Subcutaneous adipose tissue (tissue), 4 donors: ENCODE measurements around the gene LCNL1. TPM values are rescaled to one million over a fixed set of nuclear protein-coding genes. Genes with fewer than 3 reads are reported as not detected.

Source experiments
- CTCF ChIP-seq: fragments of 450-650 bp; IDR thresholded peaks from one replicate; pipeline ENCODE4 v1.5.1; 2016; ENCODE audit warnings: low read depth, mild to moderate bottlenecking, control low read depth, antibody characterized with exemption, moderate library complexity
- total RNA-seq, 4 donors: library from RNA; depleted of rRNA; stranded (reverse); fragments of >200 nt; gene quantifications; one replicate each; pipeline ENCODE4 v1.1.0, GENCODE V29; 2016

The LCNL1 gene
- total RNA-seq, 4 donors from 2014 or later: not detected

GRCh38 chr9:136994888-136995230 is 12.1 kb downstream of the LCNL1 start:
- no peak for TF ChIP-seq CTCF

- no peak for TF ChIP-seq CTCF
Observed at GRCh38 chr9:136995362-136995761, 12.6 kb downstream of the LCNL1 start.

- no peak for TF ChIP-seq CTCF
Observed at GRCh38 chr9:136995772-136996311, 13.0 kb downstream of the LCNL1 start.

GRCh38 chr9:136996361-136997292 is 13.8 kb downstream of the LCNL1 start, which contains the start of gene CLIC3:
Gene CLIC3, minus strand, starts transcription at chr9:136996568. Its CDS starts 25 bp downstream, at chr9:136996543.
- TF ChIP-seq CTCF: no peak

GRCh38 chr9:136997371-136997770 is 14.6 kb downstream of the LCNL1 start:
- TF ChIP-seq CTCF: no peak

- TF ChIP-seq CTCF: no peak
Observed at GRCh38 chr9:136997830-136998234, 15.0 kb downstream of the LCNL1 start.

- no peak for TF ChIP-seq CTCF
Observed at GRCh38 chr9:137000177-137000930, 17.6 kb downstream of the LCNL1 start.
